Measurements from ENCODE around the gene TAS2R46. TPM values are rescaled to one million over a fixed set of nuclear protein-coding genes. Genes with fewer than 3 reads are reported as not detected.

TAS2R46 gene
- total and polyA plus RNA-seq, 2 of the 4 experiments (the other 2 are of a cell fraction), result 0.09 to 4.7 TPM

DNA sequence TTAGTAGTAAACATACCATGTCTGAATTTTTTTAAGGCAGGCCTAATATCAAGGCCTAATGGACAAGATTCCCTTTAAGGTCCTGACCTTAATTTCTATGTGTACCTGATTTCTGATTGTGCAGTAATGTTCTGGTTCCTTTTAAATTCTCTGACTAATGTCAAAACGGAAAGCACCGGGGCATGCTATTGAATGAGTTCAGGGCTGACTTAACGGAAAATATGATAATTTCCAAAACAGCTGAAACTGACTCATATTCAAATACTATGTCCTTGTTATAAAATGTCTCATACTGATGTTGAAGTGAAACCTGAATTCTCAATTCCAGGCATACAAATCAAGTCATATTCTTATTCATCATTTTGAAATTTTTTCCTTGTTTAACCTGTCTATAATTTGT lies 23.3 kb upstream of the TAS2R46 start:
- no peak overlapping the region for H4K5ac ChIP-seq (ENCODE audit: low read depth, low read length)
- no peak overlapping the region for H3K4me3 ChIP-seq (ENCODE audit: insufficient read depth, low read depth, low read length)
- H4K8ac ChIP-seq (ENCODE audit: low read depth in 2 of 2, low read length in 2 of 2), result no peak overlapping the region
- no peak overlapping the region for H2BK5ac ChIP-seq (ENCODE audit: low read depth, low read length, poor library complexity, severe bottlenecking)
- DNase-seq, result no peak
- H3K4ac ChIP-seq (ENCODE audit: low read depth, low read length), result no peak overlapping the region
- no peak overlapping the region for H3K4me2 ChIP-seq (ENCODE audit: low read depth, low read length)
- H2AFZ ChIP-seq (replicated peaks; ENCODE audit: low read length, poor library complexity), result no peak overlapping the region
- no peak for ATAC-seq (ENCODE audit: low read depth)
- ChIA-PET CTCF (no interaction called here), POLR2A (ENCODE audit: unreplicated experiment) (no interaction called here)
- WGBS, 2 experiments (ENCODE audit: extremely low coverage in 2 of 2, insufficient read length in 1 of 2), result no CpG with 5 or more reads among the region's 3 CpGs
- in situ Hi-C loops (cut with MboI; ENCODE audit: low sequenced_read_pairs) (no loop called here), dilution Hi-C loops (cut with HindIII; ENCODE audit: low sequenced_read_pairs, unreplicated experiment) (no loop called here), intact Hi-C loops (cut with micrococcal nuclease) (no loop called here)
- H3K23ac ChIP-seq (ENCODE audit: low read depth, low read length), result no peak overlapping the region
- H2BK15ac ChIP-seq (ENCODE audit: low read depth, low read length), result no peak overlapping the region
- no peak overlapping the region for H2BK120ac ChIP-seq (ENCODE audit: low read depth, low read length)
- no peak overlapping the region for H2BK20ac ChIP-seq (ENCODE audit: low read depth, low read length)
- no peak overlapping the region for H2AK5ac ChIP-seq (ENCODE audit: low read depth, low read length)
- no peak overlapping the region for H4K91ac ChIP-seq (ENCODE audit: insufficient read depth, low read depth, low read length)
- H3K9me3 ChIP-seq (ENCODE audit: control insufficient read depth, insufficient read depth, low read length), result no peaks in the 10 kb centered on the region; the same call in 1 of the 2 replicates
- no peak overlapping the region for H3K18ac ChIP-seq (ENCODE audit: low read depth, low read length)
- H3K27me3 ChIP-seq (ENCODE audit: control insufficient read depth, insufficient read depth, low read length), result no peaks in the 10 kb centered on the region
- no peak overlapping the region for H3K27ac ChIP-seq (ENCODE audit: insufficient read depth, low read length)
- H3K79me1 ChIP-seq (ENCODE audit: low read depth in 1 of 2, low read length in 2 of 2), result 0 out of 4 replicates have a peak, but pooled peaks cover 0 to 3% of the 10 kb centered on the region in 2 experiments
- H3K4me1 ChIP-seq (ENCODE audit: control insufficient read depth, insufficient read depth, low read length), result no peaks in the 10 kb centered on the region
- H2AK9ac ChIP-seq (replicated peaks; ENCODE audit: low read depth, low read length, poor library complexity), result no peak overlapping the region
- no peak for TF ChIP-seq FOS (IDR thresholded peaks at IDR 0.05; ENCODE audit: low read depth, low read length)
- TF ChIP-seq POLR2A (IDR thresholded peaks at IDR 0.05; ENCODE audit: low read depth, low read length), result no peak
- TF ChIP-seq, protein P1, sequence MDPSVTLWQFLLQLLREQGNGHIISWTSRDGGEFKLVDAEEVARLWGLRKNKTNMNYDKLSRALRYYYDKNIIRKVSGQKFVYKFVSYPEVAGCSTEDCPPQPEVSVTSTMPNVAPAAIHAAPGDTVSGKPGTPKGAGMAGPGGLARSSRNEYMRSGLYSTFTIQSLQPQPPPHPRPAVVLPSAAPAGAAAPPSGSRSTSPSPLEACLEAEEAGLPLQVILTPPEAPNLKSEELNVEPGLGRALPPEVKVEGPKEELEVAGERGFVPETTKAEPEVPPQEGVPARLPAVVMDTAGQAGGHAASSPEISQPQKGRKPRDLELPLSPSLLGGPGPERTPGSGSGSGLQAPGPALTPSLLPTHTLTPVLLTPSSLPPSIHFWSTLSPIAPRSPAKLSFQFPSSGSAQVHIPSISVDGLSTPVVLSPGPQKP (IDR thresholded peaks at IDR 0.05; ENCODE audit: borderline replicate concordance, low read depth, low read length), result no peak
- no peak for TF ChIP-seq MAZ (IDR thresholded peaks at IDR 0.05; ENCODE audit: borderline replicate concordance, low read depth, low read length)
- TF ChIP-seq, protein P2, sequence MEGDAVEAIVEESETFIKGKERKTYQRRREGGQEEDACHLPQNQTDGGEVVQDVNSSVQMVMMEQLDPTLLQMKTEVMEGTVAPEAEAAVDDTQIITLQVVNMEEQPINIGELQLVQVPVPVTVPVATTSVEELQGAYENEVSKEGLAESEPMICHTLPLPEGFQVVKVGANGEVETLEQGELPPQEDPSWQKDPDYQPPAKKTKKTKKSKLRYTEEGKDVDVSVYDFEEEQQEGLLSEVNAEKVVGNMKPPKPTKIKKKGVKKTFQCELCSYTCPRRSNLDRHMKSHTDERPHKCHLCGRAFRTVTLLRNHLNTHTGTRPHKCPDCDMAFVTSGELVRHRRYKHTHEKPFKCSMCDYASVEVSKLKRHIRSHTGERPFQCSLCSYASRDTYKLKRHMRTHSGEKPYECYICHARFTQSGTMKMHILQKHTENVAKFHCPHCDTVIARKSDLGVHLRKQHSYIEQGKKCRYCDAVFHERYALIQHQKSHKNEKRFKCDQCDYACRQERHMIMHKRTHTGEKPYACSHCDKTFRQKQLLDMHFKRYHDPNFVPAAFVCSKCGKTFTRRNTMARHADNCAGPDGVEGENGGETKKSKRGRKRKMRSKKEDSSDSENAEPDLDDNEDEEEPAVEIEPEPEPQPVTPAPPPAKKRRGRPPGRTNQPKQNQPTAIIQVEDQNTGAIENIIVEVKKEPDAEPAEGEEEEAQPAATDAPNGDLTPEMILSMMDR (conservative IDR thresholded peaks at IDR 0.05; ENCODE audit: low read depth, low read length), result no peak
- TF ChIP-seq SMC3 (IDR thresholded peaks at IDR 0.05; ENCODE audit: low read depth, low read length), result no peak
- no peak for TF ChIP-seq RAD21 (IDR thresholded peaks at IDR 0.05; ENCODE audit: low read length)
- no peak for TF ChIP-seq CEBPB (IDR thresholded peaks at IDR 0.05; ENCODE audit: low read depth, low read length)
- TF ChIP-seq, protein P3, sequence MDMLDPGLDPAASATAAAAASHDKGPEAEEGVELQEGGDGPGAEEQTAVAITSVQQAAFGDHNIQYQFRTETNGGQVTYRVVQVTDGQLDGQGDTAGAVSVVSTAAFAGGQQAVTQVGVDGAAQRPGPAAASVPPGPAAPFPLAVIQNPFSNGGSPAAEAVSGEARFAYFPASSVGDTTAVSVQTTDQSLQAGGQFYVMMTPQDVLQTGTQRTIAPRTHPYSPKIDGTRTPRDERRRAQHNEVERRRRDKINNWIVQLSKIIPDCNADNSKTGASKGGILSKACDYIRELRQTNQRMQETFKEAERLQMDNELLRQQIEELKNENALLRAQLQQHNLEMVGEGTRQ (IDR thresholded peaks at IDR 0.05; ENCODE audit: low read depth, low read length), result no peak
- no peak for TF ChIP-seq RCOR1 (IDR thresholded peaks at IDR 0.05; ENCODE audit: insufficient replicate concordance, low read length)
- BruUV-seq (replicated peaks), result no TSS peak
- no peaks in the 10 kb centered on the region for H3K9me1 ChIP-seq (ENCODE audit: insufficient read depth, low read length)
- no peaks in the 10 kb centered on the region for H4K20me1 ChIP-seq (ENCODE audit: insufficient read depth, low read length)
- H3K14ac ChIP-seq (replicated peaks; ENCODE audit: low read depth, low read length), result no peak overlapping the region
- H3K9ac ChIP-seq (ENCODE audit: low read depth, low read length), result no peak overlapping the region
- no peak overlapping the region for H3K56ac ChIP-seq (ENCODE audit: extremely low read depth, insufficient read depth, low read length)
- H3K36me3 ChIP-seq (ENCODE audit: control insufficient read depth, insufficient read depth, low read length), result no peaks in the 10 kb centered on the region

All from IMR-90 (cell line).